CD14-positive monocyte (primary cell): ENCODE data around the gene NNAT. TPM values are rescaled to one million over a fixed set of nuclear protein-coding genes. Genes with fewer than 3 reads are reported as not detected.

Experiments
- DNase-seq, 3 donors: peaks; one replicate each; pipeline ENCODE4 v3.0.0-alpha.2; 2011 to 2022
- H2AFZ ChIP-seq: 2 replicates; pipeline ENCODE4 v1.6.0; 2012; ENCODE audit warnings: mild to moderate bottlenecking, low read depth, low read length, inconsistent platforms; ENCODE audit not compliant: insufficient read depth, poor library complexity, severe bottlenecking
- H3K27ac ChIP-seq, 2 donors: 1 replicate in 1 of 2; 2 replicates in 1 of 2; pipeline ENCODE4 v1.5.1; 2012 to 2013; ENCODE audit warnings: low read length in 2 of 2, control low read depth in 1 of 2, inconsistent platforms in 1 of 2, low read depth in 1 of 2, mild to moderate bottlenecking in 1 of 2
- H3K27me3 ChIP-seq, 2 donors: one replicate each; pipeline versions ENCODE4 v1.6.0 to v1.6.1; 2011 to 2013; ENCODE audit warnings: low read length in 2 of 2; ENCODE audit not compliant: control insufficient read depth in 2 of 2, insufficient read depth in 2 of 2
- H3K36me3 ChIP-seq, 2 donors: replicated peaks in 1 of 2; 1 replicate in 1 of 2; 2 replicates in 1 of 2; pipeline versions ENCODE4 v1.5.1 to v1.6.1; 2012 to 2013; ENCODE audit warnings: low read length in 2 of 2, control low read depth in 1 of 2, inconsistent platforms in 1 of 2, mild to moderate bottlenecking in 1 of 2; ENCODE audit not compliant: insufficient read depth in 2 of 2, control insufficient read depth in 1 of 2
- H3K4me1 ChIP-seq, 2 donors: 1 replicate in 1 of 2; 2 replicates in 1 of 2; pipeline versions ENCODE4 v1.5.1 to v1.6.1; 2012 to 2013; ENCODE audit warnings: low read length in 2 of 2, control low read depth in 1 of 2, inconsistent platforms in 1 of 2, mild to moderate bottlenecking in 1 of 2, moderate library complexity in 1 of 2; ENCODE audit not compliant: insufficient read depth in 2 of 2, control insufficient read depth in 1 of 2
- H3K4me2 ChIP-seq: replicated peaks from 2 replicates; pipeline ENCODE3; 2012; ENCODE audit warnings: low read length, moderate library complexity, mild to moderate bottlenecking; ENCODE audit not compliant: poor library complexity, severe bottlenecking; ENCODE audit errors: extremely low read depth
- H3K4me3 ChIP-seq, 3 experiments: fragments of 200-600 bp in 1 of 3; sonication (generic) in 1 of 3; replicated peaks in 1 of 3; 1 replicate in 2 of 3; 2 replicates in 1 of 3; pipeline ENCODE4 v1.5.1; 2011 to 2013; ENCODE audit warnings: low read length in 3 of 3, mild to moderate bottlenecking in 3 of 3, control low read depth in 2 of 3, low read depth in 2 of 3, inconsistent platforms in 1 of 3, moderate library complexity in 1 of 3
- H3K79me2 ChIP-seq: 2 replicates; pipeline ENCODE4 v1.6.0; 2012; ENCODE audit warnings: mild to moderate bottlenecking, control low read depth, inconsistent platforms, low read length, moderate library complexity; ENCODE audit not compliant: insufficient read depth
- H3K9ac ChIP-seq: 2 replicates; pipeline ENCODE4 v1.6.0; 2017; ENCODE audit warnings: low read length, mild to moderate bottlenecking; ENCODE audit not compliant: insufficient read depth, poor library complexity, severe bottlenecking
- H3K9me3 ChIP-seq, 2 donors: replicated peaks in 1 of 2; 1 replicate in 1 of 2; 2 replicates in 1 of 2; pipeline versions ENCODE4 v1.5.1 to v1.6.1; 2012 to 2013; ENCODE audit warnings: low read length in 2 of 2, control low read depth in 1 of 2; ENCODE audit not compliant: control insufficient read depth in 1 of 2, insufficient read depth in 1 of 2
- H4K20me1 ChIP-seq: 2 replicates; pipeline ENCODE4 v1.6.0; 2012; ENCODE audit warnings: mild to moderate bottlenecking, low read length, control low read depth, moderate library complexity; ENCODE audit not compliant: insufficient read depth
- H3K27ac Mint-ChIP-seq, 7 donors: one replicate each; pipeline ENCODE4 v1.8.0; 2020; ENCODE audit warnings: mild to moderate bottlenecking in 7 of 7, mixed read lengths in 7 of 7, moderate library complexity in 6 of 7, inconsistent platforms in 2 of 7
- H3K27me3 Mint-ChIP-seq, 3 donors: one replicate each; pipeline ENCODE4 v1.8.0; 2021 to 2022; ENCODE audit warnings: low read depth in 3 of 3, mild to moderate bottlenecking in 3 of 3, mixed read lengths in 3 of 3, moderate library complexity in 3 of 3, inconsistent platforms in 1 of 3
- H3K36me3 Mint-ChIP-seq, 2 donors: one replicate each; pipeline ENCODE4 v1.8.0; 2020; ENCODE audit warnings: mixed read lengths in 2 of 2, inconsistent platforms in 1 of 2, mild to moderate bottlenecking in 1 of 2
- H3K4me1 Mint-ChIP-seq: one replicate; pipeline ENCODE4 v1.8.0; 2020; ENCODE audit warnings: mild to moderate bottlenecking, mixed read lengths
- H3K4me3 Mint-ChIP-seq, 2 donors: one replicate each; pipeline ENCODE4 v1.8.0; 2020; ENCODE audit warnings: mild to moderate bottlenecking in 2 of 2, mixed read lengths in 2 of 2, moderate library complexity in 1 of 2
- H3K9me3 Mint-ChIP-seq, 7 donors: one replicate each; pipeline ENCODE4 v1.8.0; 2020 to 2022; ENCODE audit warnings: mixed read lengths in 7 of 7, mild to moderate bottlenecking in 6 of 7, moderate library complexity in 6 of 7, inconsistent platforms in 2 of 7
- WGBS: methylation state at CpG from one replicate; pipeline ENCODE4 v1.1.5; 2013; ENCODE audit warnings: missing lambda C conversion rate; ENCODE audit not compliant: insufficient coverage; 5-methylcytosine and 5-hydroxymethylcytosine counted together
- intact Hi-C, 2 donors: fragments of 100-400 bp; cut with micrococcal nuclease; formaldehyde crosslinking; loops; one replicate each; pipeline versions ENCODE4 v1.15.0 to v1.15.1; 2023
- polyA plus RNA-seq, 3 donors: library from polyadenylated mRNA; depleted of rRNA in 1 of 3; unstranded in 2 of 3; stranded (reverse) in 1 of 3; fragments of 300-500 nt in 2 of 3; fragments of >200 nt in 1 of 3; fragmentation: Illumina TruSeq in 2 of 3; gene quantifications; 1 replicate in 2 of 3; 2 replicates in 1 of 3; pipeline ENCODE4 v1.2.3, GENCODE V29; 2012 to 2021
- TF ChIP-seq, protein P1 (sequence below): fragments of 200-600 bp; IDR thresholded peaks from one replicate; pipeline ENCODE4 v1.8.0; 2022; ENCODE audit warnings: antibody characterized with exemption, mild to moderate bottlenecking

Gene NNAT
- polyA plus RNA-seq, 3 donors, result not detected

DNA sequence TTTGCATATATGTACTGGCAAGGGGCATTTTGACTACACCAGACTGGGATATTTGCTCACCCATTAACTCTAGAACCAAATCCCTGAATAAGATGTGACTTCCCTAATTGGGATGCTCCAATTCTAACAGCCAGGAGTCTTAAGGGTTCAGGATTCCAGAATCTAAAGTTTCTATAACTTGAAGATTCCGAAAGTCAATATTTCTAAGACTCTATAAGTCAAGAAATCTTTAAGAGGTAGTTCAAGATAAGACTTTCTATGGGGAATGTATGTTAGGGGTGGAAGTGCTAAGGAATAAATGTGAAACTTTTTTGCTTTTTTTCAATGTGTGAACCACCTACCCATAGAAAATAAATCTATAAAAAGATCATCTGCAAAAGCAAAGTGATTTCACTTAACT is 49.4 kb downstream of the NNAT start:
- H2AFZ ChIP-seq, result no peak overlapping the region
- Mint-ChIP-seq H3K27ac (no peak overlapping the region), H3K27me3 (peaks cover 24 to 43% (median 27%) of the 10 kb centered on the region in 3 donors), H3K4me3 (no peak overlapping the region), H3K4me1 (peaks cover 6% of the 10 kb centered on the region), H3K36me3 (no peaks in the 10 kb centered on the region), H3K9me3 (peaks cover 0 to 5% (median 0%) of the 10 kb centered on the region in 7 donors)
- TF ChIP-seq, protein P1, sequence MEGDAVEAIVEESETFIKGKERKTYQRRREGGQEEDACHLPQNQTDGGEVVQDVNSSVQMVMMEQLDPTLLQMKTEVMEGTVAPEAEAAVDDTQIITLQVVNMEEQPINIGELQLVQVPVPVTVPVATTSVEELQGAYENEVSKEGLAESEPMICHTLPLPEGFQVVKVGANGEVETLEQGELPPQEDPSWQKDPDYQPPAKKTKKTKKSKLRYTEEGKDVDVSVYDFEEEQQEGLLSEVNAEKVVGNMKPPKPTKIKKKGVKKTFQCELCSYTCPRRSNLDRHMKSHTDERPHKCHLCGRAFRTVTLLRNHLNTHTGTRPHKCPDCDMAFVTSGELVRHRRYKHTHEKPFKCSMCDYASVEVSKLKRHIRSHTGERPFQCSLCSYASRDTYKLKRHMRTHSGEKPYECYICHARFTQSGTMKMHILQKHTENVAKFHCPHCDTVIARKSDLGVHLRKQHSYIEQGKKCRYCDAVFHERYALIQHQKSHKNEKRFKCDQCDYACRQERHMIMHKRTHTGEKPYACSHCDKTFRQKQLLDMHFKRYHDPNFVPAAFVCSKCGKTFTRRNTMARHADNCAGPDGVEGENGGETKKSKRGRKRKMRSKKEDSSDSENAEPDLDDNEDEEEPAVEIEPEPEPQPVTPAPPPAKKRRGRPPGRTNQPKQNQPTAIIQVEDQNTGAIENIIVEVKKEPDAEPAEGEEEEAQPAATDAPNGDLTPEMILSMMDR, result no peak
- H3K27ac ChIP-seq, result no peak overlapping the region
- H3K36me3 ChIP-seq, result no peaks in the 10 kb centered on the region
- H3K4me1 ChIP-seq, result no peaks in the 10 kb centered on the region
- H3K4me3 ChIP-seq, result no peak overlapping the region
- WGBS, result no CpG with 5 or more reads among the region's 1 CpG
- no peaks in the 10 kb centered on the region for H3K9me3 ChIP-seq
- no peaks in the 10 kb centered on the region for H4K20me1 ChIP-seq
- intact Hi-C loops, result no loop called here
- no peak for DNase-seq
- no peak overlapping the region for H3K9ac ChIP-seq
- H3K27me3 ChIP-seq, result peaks cover 0 to 11% of the 10 kb centered on the region in 2 donors
- no peaks in the 10 kb centered on the region for H3K79me2 ChIP-seq
- H3K4me2 ChIP-seq, result no peak overlapping the region

DNA sequence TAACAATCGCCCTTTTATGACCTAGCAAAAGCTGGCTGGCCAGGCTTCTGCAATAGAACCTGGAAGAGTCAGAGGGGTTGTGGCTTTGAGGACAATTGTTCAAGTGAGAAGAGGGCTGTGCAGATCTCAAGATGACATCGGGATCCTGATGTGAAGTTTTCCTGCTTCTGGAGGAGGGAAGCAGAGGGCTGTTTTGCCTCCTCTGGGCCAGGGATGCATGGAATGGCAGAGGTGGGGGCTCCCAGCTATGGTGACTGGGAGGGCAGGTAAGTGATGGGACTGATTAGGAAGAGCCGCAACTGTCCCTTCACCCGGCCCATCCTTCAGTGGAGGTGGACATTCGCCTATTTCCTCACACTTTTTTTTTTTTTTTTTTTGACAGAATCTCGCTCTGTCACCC is 50.0 kb downstream of the NNAT start:
- H3K4me2 ChIP-seq, result no peak overlapping the region
- no peaks in the 10 kb centered on the region for H4K20me1 ChIP-seq
- no peaks in the 10 kb centered on the region for H3K36me3 ChIP-seq
- H3K4me3 ChIP-seq, result no peak overlapping the region
- peaks cover 0 to 5% (median 0%) of the 10 kb centered on the region in 7 donors for H3K9me3 Mint-ChIP-seq
- intact Hi-C loops, result no loop called here
- peaks cover 8% of the 10 kb centered on the region for H3K4me1 Mint-ChIP-seq
- no peaks in the 10 kb centered on the region for H3K36me3 Mint-ChIP-seq
- H3K4me1 ChIP-seq, result no peaks in the 10 kb centered on the region
- TF ChIP-seq, protein P1, result no peak
- no peaks in the 10 kb centered on the region for H3K79me2 ChIP-seq
- H3K27ac ChIP-seq, result no peak overlapping the region
- H3K9ac ChIP-seq, result no peak overlapping the region
- no peak for DNase-seq
- 83% methylated on average over 2 of the region's 6 CpGs for WGBS
- peaks cover 21 to 39% (median 22%) of the 10 kb centered on the region in 3 donors for H3K27me3 Mint-ChIP-seq
- peaks cover 0 to 11% of the 10 kb centered on the region in 2 donors for H3K27me3 ChIP-seq
- H3K4me3 Mint-ChIP-seq, result no peak overlapping the region
- H2AFZ ChIP-seq, result no peak overlapping the region
- no peak overlapping the region for H3K27ac Mint-ChIP-seq
- no peaks in the 10 kb centered on the region for H3K9me3 ChIP-seq

Other genes starting within 250 kb of the NNAT start
- gene MANBAL, start 231.6 kb upstream of the NNAT start, polyA plus RNA-seq, result 10 to 100 TPM; 17.1 to 26.3 (median 17.3) TPM
- 10 to 100 TPM in 1 of 3 donors, 1 to 10 TPM in 2; 4.9 to 55.1 (median 6.8) TPM for gene SRC, start 175.1 kb upstream of the NNAT start, polyA plus RNA-seq
- gene BLCAP, start 6.6 kb downstream of the NNAT start, polyA plus RNA-seq, result 10 to 100 TPM; 45.3 to 54.5 (median 53.3) TPM
- 10 to 100 TPM; 35.5 to 83.2 (median 77.3) TPM for gene CTNNBL1, start 172.8 kb downstream of the NNAT start, polyA plus RNA-seq